Left lobe of liver (tissue), 2 donors: ENCODE data around the gene NXPH1. TPM values are rescaled to one million over a fixed set of nuclear protein-coding genes. Genes with fewer than 3 reads are reported as not detected.

Experiments used
- ATAC-seq: fragments of 200-7000 bp; cut with Tn5 transposase; one replicate; pipeline ENCODE4 v1.9.1; 2020; ENCODE audit warnings: mild to moderate bottlenecking, moderate library complexity
- DNase-seq: peaks from one replicate; pipeline ENCODE4 v3.0.0-alpha.2; 2020; ENCODE audit warnings: low spot score
- total RNA-seq: library from RNA; stranded (reverse); gene quantifications from one replicate; pipeline ENCODE4 v1.2.1, GENCODE V29; 2021
- donor health status: DM: no; HTN: no; CAD: no; lungs with moderate emphysema.
- donor health status: DM: no; HTN: yes; CAD: no.

The NXPH1 gene
- total RNA-seq, 1 donor from 2014 or later, result not detected

GRCh38 chr7:8590225-8590624, 156.8 kb downstream of the NXPH1 start:
- ATAC-seq (no peak), DNase-seq (no peak)

GRCh38 chr7:8590791-8591190, 157.4 kb downstream of the NXPH1 start:
- DNase-seq (no peak), ATAC-seq (no peak)

GRCh38 chr7:8591289-8591688, 157.9 kb downstream of the NXPH1 start:
- no peak for DNase-seq
- no peak for ATAC-seq

GRCh38 chr7:8592167-8592566, 158.8 kb downstream of the NXPH1 start:
- ATAC-seq, result no peak

GRCh38 chr7:8594115-8594514, 160.7 kb downstream of the NXPH1 start:
- ATAC-seq, result no peak
- DNase-seq, result no peak

More at GRCh38 chr7:8592167-8592566, 158.8 kb downstream of the NXPH1 start:
- DNase-seq, result no peak

- ATAC-seq (no peak), DNase-seq (no peak)
Observed at GRCh38 chr7:8597565-8597964, 164.2 kb downstream of the NXPH1 start.

GRCh38 chr7:8601121-8601520, 167.7 kb downstream of the NXPH1 start:
- no peak for DNase-seq
- no peak for ATAC-seq

GRCh38 chr7:8605221-8605620, 171.8 kb downstream of the NXPH1 start:
- no peak for DNase-seq
- ATAC-seq, result no peak

- no peak for DNase-seq
- no peak for ATAC-seq
Observed at GRCh38 chr7:8612584-8612983, 179.2 kb downstream of the NXPH1 start.

GRCh38 chr7:8613191-8613590, 179.8 kb downstream of the NXPH1 start:
- DNase-seq, result no peak
- ATAC-seq, result no peak

- no peak for DNase-seq
- no peak for ATAC-seq
Observed at GRCh38 chr7:8615019-8615418, 181.6 kb downstream of the NXPH1 start.

GRCh38 chr7:8618441-8619070, 185.1 kb downstream of the NXPH1 start:
- DNase-seq, result no peak
- ATAC-seq, result no peak

GRCh38 chr7:8620169-8620568, 186.8 kb downstream of the NXPH1 start:
- DNase-seq, result no peak
- no peak for ATAC-seq

GRCh38 chr7:8625612-8626011, 192.2 kb downstream of the NXPH1 start:
- ATAC-seq (no peak), DNase-seq (no peak)

- no peak for DNase-seq
- no peak for ATAC-seq
Observed at GRCh38 chr7:8627325-8627724, 193.9 kb downstream of the NXPH1 start.

- DNase-seq (no peak), ATAC-seq (no peak)
Observed at GRCh38 chr7:8628656-8629055, 195.2 kb downstream of the NXPH1 start.

- no peak for ATAC-seq
- no peak for DNase-seq
Observed at GRCh38 chr7:8629504-8629903, 196.1 kb downstream of the NXPH1 start.

GRCh38 chr7:8637322-8637721, 203.9 kb downstream of the NXPH1 start:
- no peak for ATAC-seq
- no peak for DNase-seq

GRCh38 chr7:8638076-8638475, 204.7 kb downstream of the NXPH1 start:
- no peak for DNase-seq
- no peak for ATAC-seq

- no peak for ATAC-seq
Observed at GRCh38 chr7:8639668-8640067, 206.3 kb downstream of the NXPH1 start.

GRCh38 chr7:8640671-8641070, 207.3 kb downstream of the NXPH1 start:
- ATAC-seq, result no peak
- DNase-seq, result no peak

More at GRCh38 chr7:8639668-8640067, 206.3 kb downstream of the NXPH1 start:
- no peak for DNase-seq

GRCh38 chr7:8668627-8669500, 235.5 kb downstream of the NXPH1 start:
- DNase-seq, result no peak

More at GRCh38 chr7:8668627-8669500, 235.5 kb downstream of the NXPH1 start:
- no peak for ATAC-seq
